Stimulated activated CD4-positive, alpha-beta T cell treated with anti-CD3 and anti-CD28 coated beads, Interleukin-2, amount 100 ng/mL, for 24 hours (primary cell): Measurements from ENCODE around the gene STAM.
A peak's percentile ranks its signal among the peaks of the same experiment; 100 is the strongest.
"Not testable (repeated sequence)": the region's sequence is repeated elsewhere in the genome, so short reads cannot be mapped to it uniquely, and the experiment has no call there.

Experiments used
- DNase-seq, 2 donors: peaks; one replicate each; pipeline ENCODE4 v3.0.0-alpha.2; 2020

The STAM gene

GRCh38 chr10:17682236-17682946 lies 38.4 kb downstream of the STAM start:
- DNase-seq, result no peak

DNA sequence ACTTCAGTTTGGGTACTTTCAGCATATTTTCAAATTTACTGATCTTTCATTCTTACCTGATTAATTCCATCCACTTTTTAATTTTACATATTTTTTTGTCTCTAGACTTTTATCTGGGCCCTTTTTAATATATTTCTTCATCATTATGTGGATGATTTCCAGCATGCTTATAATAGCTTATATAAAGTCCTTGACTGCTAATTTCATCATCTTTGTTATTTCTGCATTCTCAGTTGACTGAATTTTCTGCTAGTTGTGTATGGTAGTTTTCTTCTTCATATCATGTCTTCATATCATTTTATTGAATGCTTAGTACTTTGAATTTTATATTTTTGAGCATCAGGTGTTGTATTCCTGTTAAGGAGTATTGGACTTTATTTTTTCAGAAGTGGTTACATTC lies 39.6 kb downstream of the STAM start:
- no peak for DNase-seq

DNA sequence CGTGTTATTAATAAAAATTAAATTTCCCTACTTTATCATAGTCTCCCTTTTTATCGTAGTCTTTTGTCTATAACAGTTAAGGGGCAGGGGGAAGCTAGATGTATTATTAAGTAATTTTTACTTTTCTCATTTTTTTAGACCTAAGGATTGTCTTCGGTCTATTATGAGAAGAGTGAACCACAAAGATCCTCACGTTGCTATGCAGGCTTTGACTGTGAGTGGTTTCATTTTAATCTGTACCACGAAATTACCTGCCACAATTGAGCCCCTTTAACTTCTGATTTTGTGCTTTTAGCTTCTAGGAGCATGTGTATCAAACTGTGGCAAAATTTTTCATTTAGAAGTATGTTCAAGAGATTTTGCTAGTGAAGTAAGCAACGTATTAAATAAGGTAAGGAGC lies 40.6 kb downstream of the STAM start:
- DNase-seq, result no peak

DNA sequence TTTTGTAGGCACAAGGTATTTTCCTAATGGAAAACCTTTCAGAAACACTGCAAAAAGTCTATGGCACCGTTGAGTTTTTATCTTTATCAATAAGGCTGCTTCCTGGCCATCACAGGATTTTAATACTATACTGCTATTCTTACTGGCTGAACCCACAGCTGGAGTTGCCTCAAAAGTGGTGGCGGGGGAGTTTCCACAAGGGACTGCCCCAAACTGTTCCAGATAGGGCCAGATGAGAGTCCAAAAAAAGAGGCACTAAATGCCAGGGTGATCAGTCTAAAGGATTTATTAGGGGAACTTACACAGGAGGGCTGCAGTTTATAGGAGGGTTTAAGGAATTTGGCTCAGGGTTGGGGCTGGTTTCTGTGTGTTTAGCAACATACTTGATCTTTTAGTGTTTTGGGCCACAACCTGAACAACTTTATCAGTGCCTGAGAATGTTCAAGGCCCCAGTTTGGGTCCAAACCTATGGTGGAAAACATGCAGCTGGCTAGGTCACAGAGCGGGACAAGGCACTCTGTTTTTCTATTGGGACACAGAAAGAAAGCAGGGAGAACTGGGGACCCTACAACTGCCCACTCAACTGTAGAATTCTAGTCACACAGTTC lies 41.4 kb downstream of the STAM start:
- DNase-seq, result peak; percentile 30 to 41

DNA sequence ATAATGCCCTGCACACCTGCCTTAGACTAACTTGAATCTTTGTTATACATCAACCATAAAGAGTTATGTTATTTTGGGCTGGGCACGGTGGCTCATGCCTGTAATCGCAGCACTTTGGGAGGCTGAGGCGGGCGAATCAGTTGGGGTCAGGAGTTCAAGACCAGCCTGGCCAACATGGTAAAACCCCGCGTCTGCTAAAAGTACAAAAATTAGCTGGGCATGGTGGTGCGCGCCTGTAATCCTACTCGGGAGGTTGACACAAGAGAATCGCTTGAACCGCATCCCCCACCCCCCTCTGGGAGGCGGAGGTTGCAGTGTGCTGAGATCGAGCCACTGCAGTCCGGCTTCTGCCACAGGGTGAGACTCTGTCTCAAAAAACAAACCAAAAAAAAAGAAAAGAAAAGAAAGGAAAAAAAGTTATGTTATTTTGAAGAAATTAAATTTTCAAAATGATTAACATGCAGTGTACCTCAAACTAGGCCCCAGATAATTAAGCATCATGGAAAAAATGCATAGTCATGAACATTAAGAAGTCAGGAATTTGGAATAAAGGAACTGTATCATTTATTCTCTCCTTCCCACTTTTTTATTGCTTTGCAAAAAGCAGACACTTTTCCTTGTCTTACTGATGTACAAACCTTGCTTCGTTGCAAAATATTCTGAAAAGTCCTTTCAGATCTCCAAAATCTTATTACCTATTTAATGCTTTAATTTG lies 43.3 kb downstream of the STAM start:
- DNase-seq, result no peak

DNA sequence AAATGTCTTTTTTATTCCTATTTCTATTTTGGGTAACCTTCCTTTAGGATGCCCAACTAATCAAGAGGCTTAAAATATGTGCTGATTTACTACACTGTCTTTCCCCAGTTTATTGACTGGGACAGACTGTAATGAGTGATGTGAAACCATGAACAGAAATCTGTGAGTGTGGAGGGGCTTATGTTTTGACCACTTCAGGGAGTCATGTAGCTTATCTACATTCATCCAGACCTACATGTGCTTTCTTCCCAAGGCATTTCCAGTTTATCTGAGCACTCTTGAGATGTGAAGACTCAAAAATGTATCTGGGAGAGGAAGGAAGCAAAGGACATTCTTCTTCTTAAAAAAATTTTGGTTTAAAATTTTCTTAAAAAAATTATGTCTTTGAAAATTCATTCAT lies 45.2 kb downstream of the STAM start:
- DNase-seq, result no peak

DNA sequence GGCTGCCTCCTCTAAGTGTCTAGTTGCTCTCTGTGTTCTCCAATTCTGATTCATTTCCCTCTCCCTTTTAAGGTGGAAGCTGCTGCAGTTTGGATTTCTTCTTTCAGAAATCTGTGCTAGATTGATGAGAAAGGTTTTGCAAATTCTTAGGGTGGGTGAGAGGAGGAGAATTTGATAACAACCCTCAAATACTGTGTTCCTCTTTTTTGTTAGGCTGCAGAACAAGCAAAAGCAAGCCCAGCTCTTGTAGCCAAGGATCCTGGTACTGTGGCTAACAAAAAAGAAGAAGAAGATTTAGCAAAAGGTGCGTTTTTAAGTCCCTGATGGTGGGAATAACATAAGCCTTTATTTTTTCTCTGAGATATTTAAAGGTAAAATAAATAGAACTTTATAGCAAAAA lies 49.1 kb downstream of the STAM start:
- no peak for DNase-seq

DNA sequence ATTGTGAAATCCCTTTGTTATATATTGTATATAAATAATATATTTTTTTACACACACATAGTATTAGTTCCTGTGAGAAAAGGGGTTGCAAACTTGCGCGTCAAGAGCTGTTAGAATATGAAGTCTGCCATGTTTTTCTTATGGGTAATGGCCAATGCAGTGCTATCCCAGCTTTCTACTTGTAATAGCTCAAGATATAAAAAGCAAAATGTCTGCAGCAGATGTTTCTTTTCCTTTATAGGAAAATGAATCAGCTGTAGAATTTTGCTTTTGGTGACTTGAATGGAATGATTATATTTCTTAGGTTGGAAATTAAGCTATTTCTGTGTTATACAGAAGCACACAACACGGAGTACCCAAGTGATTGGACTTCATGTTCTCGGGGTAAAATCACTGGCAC lies 54.7 kb downstream of the STAM start:
- no peak for DNase-seq

GRCh38 chr10:17701301-17701700 lies 57.4 kb downstream of the STAM start:
- no peak for DNase-seq

- no peak for DNase-seq
These were observed 59.8 kb downstream of the STAM start for GRCh38 chr10:17703706-17704105.

- no peak for DNase-seq
These were observed 64.9 kb downstream of the STAM start for GRCh38 chr10:17708821-17709220.

- no peak for DNase-seq
These were observed 65.5 kb downstream of the STAM start for GRCh38 chr10:17709492-17709891.

DNA sequence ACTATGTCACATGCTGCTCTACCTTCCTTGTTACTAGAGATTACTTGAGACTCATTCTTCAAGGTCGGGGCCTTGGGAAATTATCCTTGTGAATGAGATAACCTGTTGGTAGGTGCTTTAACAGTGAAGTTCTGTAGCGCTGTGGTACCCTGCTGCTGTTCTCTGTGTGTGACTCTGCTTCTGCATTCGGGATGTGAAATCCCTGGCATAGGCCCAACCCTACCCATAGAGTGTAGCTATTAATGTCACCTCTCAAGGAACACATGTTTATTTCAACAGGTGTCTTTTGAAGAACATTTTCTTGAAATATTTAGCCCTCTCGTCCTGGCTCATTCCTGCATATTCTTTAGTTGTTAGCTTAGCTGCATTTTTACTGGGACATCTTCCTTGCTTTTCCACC lies 66.2 kb downstream of the STAM start:
- no peak for DNase-seq

DNA sequence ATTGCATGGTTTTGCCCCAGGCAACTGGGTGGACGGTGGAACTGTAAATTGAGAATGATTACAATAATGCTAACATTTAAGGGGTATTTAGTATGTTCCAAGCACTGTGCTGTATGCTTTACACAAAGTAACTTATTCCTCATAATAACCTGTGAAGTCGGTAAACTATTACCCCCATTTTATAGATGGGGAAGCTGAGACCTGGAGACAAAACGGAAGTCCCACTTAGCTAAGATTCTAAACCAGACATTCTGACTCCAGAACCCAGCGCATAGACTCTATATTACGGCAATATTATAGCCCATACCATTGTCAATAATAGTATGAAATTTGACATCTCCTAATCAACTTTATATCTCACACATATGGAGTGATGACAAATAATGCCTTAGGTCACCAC lies 68.1 kb downstream of the STAM start:
- DNase-seq, result no peak

GRCh38 chr10:17712717-17713471 lies 68.9 kb downstream of the STAM start:
- DNase-seq, result no peak

DNA sequence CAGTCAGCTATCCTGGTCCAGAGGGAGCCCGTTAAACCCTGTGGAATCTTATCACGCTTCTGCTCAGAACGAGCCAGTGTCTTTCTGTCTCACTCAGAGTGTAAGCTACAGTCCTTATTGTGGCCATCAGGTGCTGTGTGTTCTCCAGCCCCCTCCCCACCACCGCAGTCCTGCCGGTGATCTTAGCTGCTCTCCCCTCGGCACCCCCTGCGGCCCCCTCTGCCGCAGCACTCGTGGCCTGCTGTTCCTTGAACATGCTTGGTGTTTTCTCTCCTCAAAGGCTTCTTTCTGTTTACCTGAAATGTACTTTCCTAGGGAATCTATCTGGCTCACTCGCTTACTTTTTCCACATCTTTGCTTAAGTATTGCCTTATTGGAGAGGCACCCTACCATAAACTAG lies 69.8 kb downstream of the STAM start:
- DNase-seq, result no peak

- DNase-seq, result no peak
These were observed 72.2 kb downstream of the STAM start for GRCh38 chr10:17716161-17716560.

DNA sequence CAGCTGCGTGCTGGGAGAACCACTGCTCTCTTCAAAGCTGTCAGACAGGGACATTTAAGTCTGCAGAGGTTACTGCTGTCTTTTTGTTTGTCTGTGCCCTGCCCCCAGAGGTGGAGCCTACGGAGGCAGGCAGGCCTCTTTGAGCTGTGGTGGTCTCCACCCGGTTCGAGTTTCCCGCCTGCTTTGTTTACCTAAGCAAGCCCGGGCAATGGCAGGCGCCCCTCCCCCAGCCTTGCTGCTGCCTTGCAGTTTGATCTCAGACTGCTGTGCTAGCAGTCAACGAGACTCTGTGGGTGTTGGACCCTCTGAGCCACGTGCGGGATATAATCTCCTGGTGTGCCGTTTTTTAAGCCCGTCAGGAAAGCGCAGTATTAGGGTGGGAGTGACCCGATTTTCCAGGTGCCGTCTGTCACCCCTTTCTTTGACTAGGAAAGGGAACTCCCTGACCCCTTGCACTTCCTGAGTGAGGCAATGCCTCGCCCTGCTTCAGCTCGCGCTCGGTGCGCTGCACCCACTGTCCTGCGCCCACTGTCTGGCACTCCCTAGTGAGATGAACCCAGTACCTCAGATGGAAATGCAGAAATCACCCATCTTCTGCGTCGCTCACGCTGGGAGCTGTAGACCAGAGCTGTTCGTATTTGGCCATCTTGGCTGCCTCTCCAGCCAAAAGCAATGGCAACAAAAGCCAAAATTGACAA lies 78.5 kb downstream of the STAM start:
- not testable (repeated sequence) for DNase-seq

DNA sequence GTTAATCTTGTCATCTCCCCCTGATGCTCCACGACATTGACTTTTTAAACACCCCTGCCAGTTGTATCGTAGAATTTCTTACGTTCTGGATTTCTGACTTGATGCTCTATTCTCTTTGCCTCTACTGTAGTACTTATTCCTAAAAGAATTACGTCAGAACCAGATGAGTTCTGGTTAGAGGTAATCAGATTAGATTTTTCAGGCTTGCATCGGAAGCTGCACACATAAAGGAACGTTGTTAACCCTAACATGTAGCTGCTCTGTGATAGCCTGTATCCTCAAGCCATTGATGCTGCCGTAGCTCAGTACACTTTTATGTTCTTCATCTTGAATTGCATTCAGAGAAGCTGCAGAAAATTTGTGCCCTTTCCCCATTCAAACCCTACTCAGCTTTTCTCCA lies 81.8 kb downstream of the STAM start:
- no peak for DNase-seq

DNA sequence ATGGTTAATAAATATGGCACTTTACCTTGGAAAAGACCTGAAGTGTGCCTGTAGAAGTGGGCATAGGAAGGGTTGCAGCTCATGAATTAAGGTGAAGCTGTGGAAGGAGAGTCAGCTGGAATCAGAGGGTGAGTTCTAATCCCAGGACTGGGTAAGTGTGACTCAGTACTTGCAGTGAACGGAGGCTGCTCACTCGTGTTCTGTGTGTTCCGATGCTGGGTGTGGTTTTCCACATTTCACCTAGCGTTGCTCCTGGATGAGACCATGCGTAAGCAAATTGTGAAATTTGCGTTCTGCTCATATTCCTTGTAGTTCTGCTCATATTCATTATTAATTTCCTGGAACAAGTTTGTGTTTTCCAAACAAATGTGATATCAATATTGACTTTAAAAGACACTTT lies 85.7 kb downstream of the STAM start:
- no peak for DNase-seq

- DNase-seq, result no peak
These were observed 86.7 kb downstream of the STAM start for GRCh38 chr10:17730667-17731066.

DNA sequence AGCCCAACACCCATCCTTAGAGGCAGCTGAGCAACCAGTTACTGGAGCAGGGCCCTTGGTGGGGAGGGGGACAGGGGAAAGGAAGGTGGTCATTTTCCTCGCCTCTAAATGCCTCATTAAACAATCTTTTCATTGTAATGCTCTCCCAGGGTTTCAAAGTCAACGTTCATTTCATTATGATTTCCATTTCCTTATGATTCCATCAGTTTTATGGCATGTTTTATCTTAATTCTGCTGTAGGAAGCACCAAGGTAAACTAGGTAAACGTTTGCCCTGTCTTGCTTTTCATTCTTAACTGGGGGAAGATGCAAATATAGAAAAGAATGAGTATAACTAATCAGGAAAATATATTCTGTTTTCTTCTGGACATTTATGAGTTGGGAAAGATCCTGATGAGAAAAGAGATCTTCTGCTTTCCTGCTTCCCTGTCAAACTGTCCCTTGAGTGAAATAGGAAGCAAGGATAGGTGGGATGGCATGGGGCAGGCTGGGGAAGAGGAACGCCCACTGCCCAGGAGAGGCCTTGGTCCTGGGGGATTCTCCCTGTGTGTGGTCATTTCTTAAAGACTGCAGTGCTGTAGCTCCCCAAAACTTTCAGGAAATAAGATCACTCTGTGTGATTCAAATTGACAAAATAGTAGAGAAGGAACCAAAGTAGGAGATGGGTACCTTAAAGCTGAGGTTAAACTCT lies 87.5 kb downstream of the STAM start:
- no peak for DNase-seq
